OCI-LY3 (cell line): Measurements from ENCODE around the gene WNT7A.

Experiments
- H2AFZ ChIP-seq: fragments of 200-600, 300-600 bp; shearing (Covaris generic); 2 replicates; pipeline ENCODE4 v1.6.0; 2014; ENCODE audit warnings: antibody characterized with exemption, low read depth, low read length
- H3K27ac ChIP-seq: fragments of 200-600, 300-600 bp; sonication (generic); 2 replicates; pipeline ENCODE4 v1.5.1; 2014; ENCODE audit warnings: mild to moderate bottlenecking, low read length, moderate library complexity, mixed read lengths
- H3K27me3 ChIP-seq: fragments of 200-600, 300-600 bp; sonication (generic); 2 replicates; pipeline ENCODE4 v1.6.1; 2014; ENCODE audit warnings: low read depth, low read length, mixed read lengths
- H3K36me3 ChIP-seq: fragments of 200-600, 300-600 bp; sonication (generic); replicated peaks from 2 replicates; pipeline ENCODE3; 2014; ENCODE audit warnings: low read depth, low read length, mixed read lengths
- H3K4me1 ChIP-seq: fragments of 300-600, 200-600 bp; sonication (generic); 2 replicates; pipeline ENCODE4 v1.6.1; 2014; ENCODE audit warnings: low read length, mixed read lengths
- H3K4me2 ChIP-seq: fragments of 200-600, 300-600 bp; sonication (generic); 2 replicates; pipeline ENCODE4 v1.6.1; 2014; ENCODE audit warnings: low read length, mixed read lengths
- H3K4me3 ChIP-seq: fragments of 300-600, 200-600 bp; sonication (generic); 2 replicates; pipeline ENCODE4 v1.5.1; 2014; ENCODE audit warnings: antibody characterized with exemption, mild to moderate bottlenecking, low read length, moderate library complexity
- H3K79me2 ChIP-seq: fragments of 300-600, 200-600 bp; shearing (Covaris generic); 2 replicates; pipeline ENCODE4 v1.6.1; 2014; ENCODE audit warnings: mild to moderate bottlenecking, low read length, mixed read lengths
- H3K9ac ChIP-seq: fragments of 300-600, 200-600 bp; shearing (Covaris generic); 2 replicates; pipeline ENCODE4 v1.6.0; 2014; ENCODE audit warnings: mild to moderate bottlenecking, low read length, moderate library complexity
- H3K9me3 ChIP-seq: fragments of 200-600, 300-600 bp; shearing (Covaris generic); 2 replicates; pipeline ENCODE4 v1.6.1; 2014; ENCODE audit warnings: low read length, mixed read lengths; ENCODE audit not compliant: insufficient read depth
- H4K20me1 ChIP-seq: fragments of 200-600, 300-600 bp; sonication (generic); 2 replicates; pipeline ENCODE4 v1.6.1; 2016; ENCODE audit warnings: low read length, mixed read lengths; ENCODE audit not compliant: insufficient read depth
- EZH2phosphoT487 ChIP-seq: fragments of 200-600 bp; shearing (Covaris generic); IDR thresholded peaks from 2 replicates; pipeline ENCODE4 v1.6.1; 2018; ENCODE audit warnings: antibody characterized with exemption, mixed run types, low read depth
- TF ChIP-seq, protein P1 (sequence below): fragments of 200-600, 300-600 bp; sonication (generic); IDR thresholded peaks from 2 replicates; pipeline ENCODE4 v1.5.1; 2014; ENCODE audit warnings: antibody characterized with exemption, low read length, low read depth

The WNT7A gene

GRCh38 chr3:13874891-13875290 is 5.0 kb downstream of the WNT7A start:
- TF ChIP-seq, protein P1, sequence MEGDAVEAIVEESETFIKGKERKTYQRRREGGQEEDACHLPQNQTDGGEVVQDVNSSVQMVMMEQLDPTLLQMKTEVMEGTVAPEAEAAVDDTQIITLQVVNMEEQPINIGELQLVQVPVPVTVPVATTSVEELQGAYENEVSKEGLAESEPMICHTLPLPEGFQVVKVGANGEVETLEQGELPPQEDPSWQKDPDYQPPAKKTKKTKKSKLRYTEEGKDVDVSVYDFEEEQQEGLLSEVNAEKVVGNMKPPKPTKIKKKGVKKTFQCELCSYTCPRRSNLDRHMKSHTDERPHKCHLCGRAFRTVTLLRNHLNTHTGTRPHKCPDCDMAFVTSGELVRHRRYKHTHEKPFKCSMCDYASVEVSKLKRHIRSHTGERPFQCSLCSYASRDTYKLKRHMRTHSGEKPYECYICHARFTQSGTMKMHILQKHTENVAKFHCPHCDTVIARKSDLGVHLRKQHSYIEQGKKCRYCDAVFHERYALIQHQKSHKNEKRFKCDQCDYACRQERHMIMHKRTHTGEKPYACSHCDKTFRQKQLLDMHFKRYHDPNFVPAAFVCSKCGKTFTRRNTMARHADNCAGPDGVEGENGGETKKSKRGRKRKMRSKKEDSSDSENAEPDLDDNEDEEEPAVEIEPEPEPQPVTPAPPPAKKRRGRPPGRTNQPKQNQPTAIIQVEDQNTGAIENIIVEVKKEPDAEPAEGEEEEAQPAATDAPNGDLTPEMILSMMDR, result no peak
- no peak for TF ChIP-seq EZH2phosphoT487
- H3K36me3 ChIP-seq, result no peaks in the 10 kb centered on the region
- H2AFZ ChIP-seq, result no peak overlapping the region
- no peaks in the 10 kb centered on the region for H3K79me2 ChIP-seq
- no peak overlapping the region for H3K4me3 ChIP-seq
- no peaks in the 10 kb centered on the region; the same call in 1 of the 2 replicates for H3K4me1 ChIP-seq
- H3K27ac ChIP-seq, result no peak overlapping the region
- no peak overlapping the region for H3K9ac ChIP-seq
- H4K20me1 ChIP-seq, result no peaks in the 10 kb centered on the region
- no peak overlapping the region for H3K4me2 ChIP-seq
- H3K27me3 ChIP-seq, result peaks cover 10% of the 10 kb centered on the region
- H3K9me3 ChIP-seq, result no peaks in the 10 kb centered on the region

DNA sequence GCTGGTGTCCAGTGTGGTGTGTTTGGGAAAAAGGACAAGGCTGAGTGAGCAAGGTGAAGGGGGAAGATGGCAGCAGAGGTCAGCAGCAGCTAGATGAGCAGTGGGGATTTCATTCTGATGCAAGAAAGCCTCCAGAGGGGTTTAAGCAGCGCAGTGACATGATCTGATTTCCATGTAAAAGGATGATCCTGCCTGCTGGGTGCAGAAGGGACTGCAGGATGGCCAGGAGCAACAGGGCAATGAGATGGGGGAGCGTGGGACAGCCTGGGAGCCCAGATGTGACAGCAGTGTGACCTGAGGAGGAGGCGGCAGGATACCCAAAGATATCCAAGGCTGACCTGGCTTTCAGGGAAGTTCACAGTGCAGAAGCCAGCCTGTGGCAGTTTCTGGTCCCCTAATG is 6.1 kb downstream of the WNT7A start:
- H3K9me3 ChIP-seq, result no peaks in the 10 kb centered on the region
- no peak overlapping the region for H3K27ac ChIP-seq
- H4K20me1 ChIP-seq, result no peaks in the 10 kb centered on the region
- TF ChIP-seq EZH2phosphoT487, result no peak
- TF ChIP-seq, protein P1, result no peak
- H3K9ac ChIP-seq, result no peak overlapping the region
- no peak overlapping the region for H3K4me2 ChIP-seq
- peaks cover 10% of the 10 kb centered on the region for H3K27me3 ChIP-seq
- no peaks in the 10 kb centered on the region for H3K36me3 ChIP-seq
- H2AFZ ChIP-seq, result no peak overlapping the region
- no peak overlapping the region for H3K4me3 ChIP-seq
- H3K79me2 ChIP-seq, result no peaks in the 10 kb centered on the region
- H3K4me1 ChIP-seq, result no peaks in the 10 kb centered on the region; the same call in 1 of the 2 replicates

DNA sequence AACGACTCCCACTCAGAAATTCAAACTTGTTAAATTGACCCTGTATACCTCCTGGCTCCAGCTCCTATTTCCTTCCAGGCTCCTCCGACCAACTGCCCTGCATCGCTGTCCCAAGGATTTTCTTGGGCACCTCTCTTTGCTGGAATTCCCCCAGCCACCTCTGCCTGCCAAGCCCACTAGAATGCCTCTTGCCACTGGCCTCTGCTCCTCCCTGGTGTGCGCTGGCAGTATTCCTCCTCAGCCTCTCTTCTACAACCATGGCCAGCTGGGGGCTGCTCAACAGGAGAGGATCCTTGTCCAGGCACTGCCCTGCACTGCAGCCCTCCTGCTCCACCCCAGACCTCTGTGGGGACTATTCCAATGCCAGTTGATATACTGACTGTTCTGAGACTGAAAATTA is 7.4 kb downstream of the WNT7A start:
- Histone ChIP-seq H3K27ac (no peak overlapping the region), H3K9me3 (no peaks in the 10 kb centered on the region), H4K20me1 (no peaks in the 10 kb centered on the region), H3K27me3 (peaks cover 10% of the 10 kb centered on the region), H3K4me2 (no peak overlapping the region), H3K36me3 (no peaks in the 10 kb centered on the region), H2AFZ (no peak overlapping the region), H3K4me1 (no peaks in the 10 kb centered on the region; the same call in 1 of the 2 replicates), H3K9ac (no peak overlapping the region), H3K4me3 (no peak overlapping the region), H3K79me2 (no peaks in the 10 kb centered on the region)
- TF ChIP-seq, protein P1, result no peak
- TF ChIP-seq EZH2phosphoT487, result no peak

DNA sequence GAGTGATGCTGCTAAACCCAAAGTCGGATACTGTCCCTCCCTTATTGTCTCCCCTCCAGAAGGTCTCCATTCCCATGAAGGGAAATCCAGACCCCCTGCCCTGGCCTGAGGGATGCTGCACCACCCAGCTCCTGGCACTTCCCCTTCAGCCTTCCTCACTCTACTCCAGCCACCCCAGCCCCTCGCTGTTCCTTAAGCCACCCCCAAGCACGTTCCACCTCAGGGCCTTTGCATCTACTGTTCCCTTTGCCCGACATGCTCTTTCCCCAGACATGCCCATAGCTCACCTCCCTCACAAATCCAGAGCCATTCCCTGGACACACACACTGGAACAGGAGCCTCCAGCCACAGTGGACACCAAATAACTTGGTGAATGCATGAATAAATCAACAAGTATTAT is 8.1 kb downstream of the WNT7A start:
- TF ChIP-seq EZH2phosphoT487, result no peak
- TF ChIP-seq, protein P1, result no peak
- H3K4me2 ChIP-seq, result no peak overlapping the region
- no peak overlapping the region for H2AFZ ChIP-seq
- no peaks in the 10 kb centered on the region for H4K20me1 ChIP-seq
- no peaks in the 10 kb centered on the region; the same call in 1 of the 2 replicates for H3K4me1 ChIP-seq
- no peaks in the 10 kb centered on the region for H3K36me3 ChIP-seq
- H3K9ac ChIP-seq, result no peak overlapping the region
- no peak overlapping the region for H3K4me3 ChIP-seq
- no peaks in the 10 kb centered on the region for H3K79me2 ChIP-seq
- H3K27ac ChIP-seq, result no peak overlapping the region
- H3K9me3 ChIP-seq, result no peaks in the 10 kb centered on the region
- peaks cover 12% of the 10 kb centered on the region for H3K27me3 ChIP-seq
